GM12864 (cell line): ENCODE data around the gene RSF1.

Experiments
- DNase-seq: peaks from one replicate; pipeline ENCODE4 v3.0.0-alpha.2; 2011; ENCODE audit warnings: low read depth
- H3K4me3 ChIP-seq: 2 replicates; pipeline ENCODE4 v1.5.1; 2011; ENCODE audit warnings: mild to moderate bottlenecking, low read depth, low read length, control low read depth
- TF ChIP-seq, protein P1 (sequence below): IDR thresholded peaks from 2 replicates; pipeline ENCODE4 v1.5.1; 2011; ENCODE audit warnings: low read depth, mild to moderate bottlenecking, moderate library complexity, low read length, control low read depth, inconsistent platforms; ENCODE audit errors: missing control alignments

RSF1 gene

DNA sequence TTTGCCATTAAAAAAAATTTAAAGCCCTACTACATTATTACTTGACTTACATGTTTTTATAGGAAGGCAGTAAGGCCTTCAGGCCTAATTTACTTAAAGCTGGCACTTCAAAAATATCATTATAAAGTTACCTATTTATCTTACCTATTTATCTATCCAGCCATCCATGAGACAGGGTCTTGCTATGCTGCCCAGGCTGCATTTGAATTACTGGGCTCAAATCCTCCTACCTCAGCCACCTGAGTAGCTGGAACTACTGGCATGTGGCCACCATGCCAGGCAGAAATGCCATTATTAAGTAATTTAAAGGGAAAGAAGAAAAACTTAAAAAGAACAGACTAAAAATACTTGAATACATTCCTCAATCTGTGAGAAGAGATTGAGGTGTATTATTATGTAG is 122.7 kb downstream of the RSF1 start:
- H3K4me3 ChIP-seq, result no peak overlapping the region
- TF ChIP-seq, protein P1, sequence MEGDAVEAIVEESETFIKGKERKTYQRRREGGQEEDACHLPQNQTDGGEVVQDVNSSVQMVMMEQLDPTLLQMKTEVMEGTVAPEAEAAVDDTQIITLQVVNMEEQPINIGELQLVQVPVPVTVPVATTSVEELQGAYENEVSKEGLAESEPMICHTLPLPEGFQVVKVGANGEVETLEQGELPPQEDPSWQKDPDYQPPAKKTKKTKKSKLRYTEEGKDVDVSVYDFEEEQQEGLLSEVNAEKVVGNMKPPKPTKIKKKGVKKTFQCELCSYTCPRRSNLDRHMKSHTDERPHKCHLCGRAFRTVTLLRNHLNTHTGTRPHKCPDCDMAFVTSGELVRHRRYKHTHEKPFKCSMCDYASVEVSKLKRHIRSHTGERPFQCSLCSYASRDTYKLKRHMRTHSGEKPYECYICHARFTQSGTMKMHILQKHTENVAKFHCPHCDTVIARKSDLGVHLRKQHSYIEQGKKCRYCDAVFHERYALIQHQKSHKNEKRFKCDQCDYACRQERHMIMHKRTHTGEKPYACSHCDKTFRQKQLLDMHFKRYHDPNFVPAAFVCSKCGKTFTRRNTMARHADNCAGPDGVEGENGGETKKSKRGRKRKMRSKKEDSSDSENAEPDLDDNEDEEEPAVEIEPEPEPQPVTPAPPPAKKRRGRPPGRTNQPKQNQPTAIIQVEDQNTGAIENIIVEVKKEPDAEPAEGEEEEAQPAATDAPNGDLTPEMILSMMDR, result no peak

GRCh38 chr11:77695417-77695816 is 125.1 kb downstream of the RSF1 start:
- TF ChIP-seq, protein P1, result no peak
- H3K4me3 ChIP-seq, result no peak overlapping the region
- DNase-seq, result no peak

More for the DNA sequence above, 122.7 kb downstream of the RSF1 start:
- DNase-seq, result no peak

DNA sequence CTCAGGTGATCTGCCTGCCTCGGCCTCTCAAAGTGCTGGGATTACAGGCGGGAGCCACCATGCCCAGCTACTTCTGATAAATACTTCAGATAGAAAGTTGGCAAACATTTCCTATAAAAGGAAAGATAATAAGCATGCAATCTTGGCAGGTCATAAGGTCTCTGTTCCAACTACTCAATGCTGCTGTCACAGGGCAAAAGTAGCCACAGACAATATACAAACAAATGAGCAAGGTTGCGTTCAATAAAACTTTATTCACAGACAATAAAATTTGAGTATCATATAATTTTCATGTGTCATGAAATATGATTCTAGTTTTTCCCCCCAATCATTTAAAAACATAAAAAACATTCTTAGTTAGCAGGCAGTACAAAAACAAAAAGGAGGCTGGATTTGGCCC is 129.9 kb downstream of the RSF1 start:
- H3K4me3 ChIP-seq, result no peak overlapping the region
- TF ChIP-seq, protein P1, result no peak
- DNase-seq, result no peak

GRCh38 chr11:77687088-77687487 is 133.4 kb downstream of the RSF1 start:
- TF ChIP-seq, protein P1, result no peak
- no peak for DNase-seq

DNA sequence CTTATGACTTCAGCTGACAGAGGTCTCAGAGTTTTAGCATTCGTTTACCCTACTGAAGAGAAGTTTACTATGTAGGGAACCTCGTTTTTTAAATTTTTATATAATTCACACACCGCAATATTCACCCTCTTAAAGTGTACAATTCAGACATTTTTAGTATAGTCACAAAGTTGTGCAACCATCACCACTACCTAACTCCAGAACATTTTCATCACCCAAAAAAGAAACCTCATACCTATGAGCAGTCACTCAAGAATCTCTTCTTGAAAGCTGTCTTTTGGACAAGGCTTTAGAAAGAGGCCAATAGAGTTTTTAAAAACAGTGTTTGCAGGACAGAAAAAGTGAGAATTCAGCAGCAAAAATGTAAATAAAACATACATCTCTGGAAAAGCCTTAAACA is 143.4 kb downstream of the RSF1 start:
- TF ChIP-seq, protein P1, result no peak
- no peak overlapping the region for H3K4me3 ChIP-seq
- DNase-seq, result no peak

More at GRCh38 chr11:77687088-77687487, 133.4 kb downstream of the RSF1 start:
- H3K4me3 ChIP-seq, result no peak overlapping the region

DNA sequence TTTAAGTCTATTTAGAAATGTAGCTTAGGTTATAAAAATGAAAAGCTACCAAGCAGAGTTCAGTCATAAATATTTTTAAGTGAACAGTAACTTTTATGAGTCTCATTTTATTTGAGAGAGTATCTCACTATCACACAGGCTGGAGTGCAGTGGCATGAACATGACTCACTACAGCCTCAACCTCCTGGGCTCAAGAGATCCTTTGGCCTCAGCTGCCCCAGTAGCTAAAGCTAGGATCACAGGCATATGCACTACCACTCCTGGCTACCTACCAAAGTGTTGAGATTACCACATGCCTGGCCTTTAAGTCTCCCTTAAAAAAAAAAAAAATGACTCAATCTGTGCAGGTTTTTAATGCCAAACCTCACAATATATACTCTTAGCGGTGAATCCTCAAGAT is 148.3 kb downstream of the RSF1 start:
- TF ChIP-seq, protein P1, result no peak
- H3K4me3 ChIP-seq, result no peak overlapping the region
- no peak for DNase-seq

DNA sequence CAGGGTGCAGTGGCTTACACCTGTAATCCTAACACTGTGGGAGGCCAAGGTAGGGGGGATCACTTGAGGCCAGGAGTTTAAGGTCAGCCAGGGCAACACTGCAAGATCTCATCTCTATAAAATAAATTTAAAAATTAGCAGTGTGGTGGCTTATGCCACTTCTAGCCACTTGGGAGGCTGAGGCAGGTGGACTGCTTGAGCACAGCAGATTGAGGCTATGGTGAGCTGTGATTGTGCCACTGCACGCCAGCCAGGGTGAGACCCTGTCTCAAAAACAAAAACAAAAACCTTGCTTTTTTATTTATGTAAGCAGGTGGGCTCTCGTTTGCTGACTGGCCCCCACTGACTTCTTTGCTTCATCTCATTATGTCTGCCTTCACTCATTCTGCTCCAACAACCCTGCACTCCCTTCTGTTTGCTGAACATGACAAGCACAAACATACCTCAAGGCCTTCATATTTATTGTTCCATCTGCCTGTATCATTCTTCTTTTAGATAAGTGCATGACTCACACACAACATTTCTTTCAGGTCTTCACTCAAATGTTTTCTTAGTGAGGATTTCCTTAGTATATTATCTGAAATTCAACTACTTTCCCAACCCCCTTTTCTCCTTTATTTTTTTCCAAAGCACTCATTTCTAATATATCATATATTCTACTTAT is 150.5 kb downstream of the RSF1 start:
- TF ChIP-seq, protein P1, result no peak
- DNase-seq, result no peak
- H3K4me3 ChIP-seq, result no peak overlapping the region
